DMS 273 treated with DMSO at 0.1 percent for 48 hours (cell line): ENCODE data around the gene LAS1L.
"Not testable (repeated sequence)": the region's sequence is repeated elsewhere in the genome, so short reads cannot be mapped to it uniquely, and the experiment has no call there.

ENCODE experiments used
- DNase-seq: peaks from one replicate; lab custom pipeline; 2025; lab: John Stamatoyannopoulos, UW

LAS1L gene

DNA sequence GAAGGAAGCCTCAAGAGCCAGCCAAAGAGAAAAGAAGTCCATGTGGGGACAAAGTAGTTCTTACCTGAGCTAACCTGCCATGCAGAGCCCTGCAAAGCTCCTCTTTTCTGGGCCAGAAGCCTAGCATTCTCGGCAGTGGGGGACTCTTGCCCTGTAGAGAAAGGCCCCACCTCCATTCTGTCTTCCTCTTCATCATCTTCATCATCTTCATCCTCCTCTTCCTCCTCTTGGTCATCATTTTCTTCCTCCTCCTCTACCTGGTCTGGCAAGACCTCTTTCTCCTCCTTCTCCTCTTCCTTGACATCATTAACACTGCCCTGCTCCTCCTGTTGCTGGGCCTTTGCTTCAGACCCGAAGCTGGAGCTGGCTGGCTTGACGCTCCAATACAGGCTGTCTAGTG, 16.7 kb downstream of the LAS1L start:
- DNase-seq = no peak

DNA sequence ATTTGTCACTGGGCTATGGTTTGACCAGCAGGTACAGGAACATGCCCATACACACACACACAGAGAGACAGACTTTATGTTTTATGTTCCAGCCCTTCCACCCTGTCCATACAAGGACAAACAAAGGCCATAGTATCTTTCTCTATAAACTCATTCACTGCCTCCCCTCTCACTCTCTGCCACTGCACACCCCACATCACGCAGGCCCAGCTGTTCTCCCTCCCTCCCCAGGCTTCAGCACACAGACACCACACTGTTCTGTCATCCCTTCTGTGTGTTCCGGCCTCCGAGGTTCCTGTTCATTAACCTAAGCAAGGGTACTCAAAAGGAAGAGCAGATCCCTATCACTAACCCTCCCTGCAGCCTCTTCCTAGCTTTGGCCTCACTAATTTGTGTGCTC, 17.8 kb downstream of the LAS1L start:
- no peak for DNase-seq

DNA sequence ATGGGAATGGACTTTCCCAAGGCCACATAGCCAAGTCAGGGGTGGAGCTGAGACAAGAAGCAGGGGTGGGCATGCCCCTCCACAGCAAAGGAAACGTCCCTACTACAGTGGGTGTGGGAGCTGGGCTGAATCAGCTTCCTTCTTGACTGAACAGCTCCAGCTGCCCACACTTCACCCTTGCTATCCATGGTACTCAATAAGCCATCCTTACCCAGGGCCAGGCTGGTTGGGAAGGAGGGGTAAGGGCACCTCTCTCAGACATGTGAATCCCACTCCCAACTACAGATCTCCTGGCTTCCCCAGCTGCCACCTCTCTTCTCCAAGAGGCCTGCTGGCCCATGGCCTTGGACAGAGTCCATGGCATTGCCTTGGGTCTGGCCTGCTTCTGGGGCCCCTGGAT, 21.0 kb downstream of the LAS1L start:
- no peak for DNase-seq

DNA sequence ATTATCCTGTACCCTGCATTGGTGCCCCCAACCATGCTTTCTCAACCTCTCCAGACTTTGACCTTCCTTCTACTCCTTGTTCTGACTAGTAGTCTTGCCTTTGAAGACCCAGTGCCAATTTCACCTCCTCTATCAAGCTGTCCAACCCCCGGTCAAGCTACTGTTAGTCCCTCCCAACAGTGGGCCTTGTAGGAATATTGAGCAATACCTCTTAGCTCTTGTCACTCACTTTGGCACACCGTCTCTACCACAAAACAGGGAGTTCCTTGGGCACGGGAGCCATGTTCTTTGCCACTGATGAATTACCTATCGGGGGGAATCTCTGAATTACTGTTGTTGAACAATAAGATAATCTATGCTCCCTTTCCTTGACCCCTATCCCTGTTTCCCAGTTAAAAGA, 25.2 kb downstream of the LAS1L start:
- DNase-seq = no peak

DNA sequence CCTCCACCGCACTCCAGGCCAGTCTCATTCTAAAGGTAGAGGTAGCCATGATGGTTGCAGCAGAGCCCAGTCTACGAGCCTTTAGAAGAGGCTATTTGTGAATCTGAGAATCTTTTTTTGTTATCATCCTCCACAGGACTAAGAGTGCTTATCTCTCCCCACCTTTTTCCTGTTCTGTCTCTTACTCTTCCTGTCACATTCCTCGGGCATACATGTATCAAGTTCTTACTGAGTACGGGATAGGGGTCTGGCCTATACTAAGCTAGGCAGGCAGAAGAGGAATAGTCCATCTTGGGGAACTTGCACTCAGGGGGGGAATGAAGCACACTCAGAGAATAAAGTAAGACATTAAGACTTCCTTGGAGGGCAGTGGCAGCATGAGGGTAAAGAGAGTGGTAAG, 25.7 kb downstream of the LAS1L start:
- DNase-seq = no peak

DNA sequence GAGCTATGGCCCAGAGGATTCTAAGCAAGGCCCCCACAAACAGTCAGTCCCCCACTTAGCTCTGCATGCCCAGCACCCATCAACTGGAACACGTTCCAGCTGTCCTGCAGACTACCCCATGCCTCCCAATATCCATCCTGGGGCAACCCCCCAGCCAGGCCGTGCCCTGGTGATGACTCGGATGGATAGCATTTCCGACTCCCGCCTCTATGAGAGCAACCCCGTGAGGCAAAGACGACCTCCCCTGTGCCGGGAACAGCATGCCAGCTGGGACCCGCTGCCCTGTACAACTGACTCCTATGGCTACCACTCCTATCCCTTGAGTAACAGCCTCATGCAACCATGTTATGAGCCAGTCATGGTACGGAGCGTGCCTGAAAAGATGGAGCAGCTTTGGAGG, 32.0 kb downstream of the LAS1L start:
- DNase-seq = no peak

DNA sequence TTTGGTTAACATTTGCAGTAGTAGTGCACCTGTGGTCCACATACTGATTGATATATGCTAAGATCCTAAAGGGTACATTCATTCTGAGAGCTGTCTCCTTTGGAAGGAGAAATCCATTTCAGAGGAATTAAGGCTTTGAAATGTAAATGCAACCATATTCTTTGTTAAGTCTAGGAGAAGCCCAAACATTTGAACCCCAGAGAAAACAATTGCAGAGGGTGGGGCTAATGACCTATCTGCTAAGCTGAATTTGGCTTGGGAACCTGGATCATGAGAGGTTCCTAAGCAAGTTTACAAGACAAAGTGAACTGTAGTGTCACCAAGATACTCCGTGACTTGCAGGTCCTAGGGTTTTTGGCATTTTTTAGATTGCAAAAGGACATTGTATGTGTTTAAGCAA, 41.2 kb downstream of the LAS1L start:
- DNase-seq = no peak

DNA sequence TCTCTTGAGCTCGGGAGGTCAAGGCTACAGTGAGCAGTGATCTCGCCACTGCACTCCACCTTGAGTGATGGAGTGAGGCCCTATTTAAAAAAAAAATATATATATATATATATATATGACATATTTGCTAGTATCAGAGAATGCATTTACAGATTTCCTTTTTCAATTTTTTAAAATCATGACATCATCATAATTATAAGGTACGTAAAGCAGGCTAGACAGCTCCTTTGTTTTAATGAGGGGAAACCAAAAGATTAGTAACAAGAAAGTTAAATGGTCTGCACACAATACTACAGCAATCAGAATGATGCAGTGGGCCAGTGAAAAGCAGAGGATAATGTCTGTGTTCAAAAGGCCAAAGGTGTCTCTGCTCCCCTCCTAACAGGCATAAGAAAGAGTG, 43.0 kb downstream of the LAS1L start:
- no peak for DNase-seq

DNA sequence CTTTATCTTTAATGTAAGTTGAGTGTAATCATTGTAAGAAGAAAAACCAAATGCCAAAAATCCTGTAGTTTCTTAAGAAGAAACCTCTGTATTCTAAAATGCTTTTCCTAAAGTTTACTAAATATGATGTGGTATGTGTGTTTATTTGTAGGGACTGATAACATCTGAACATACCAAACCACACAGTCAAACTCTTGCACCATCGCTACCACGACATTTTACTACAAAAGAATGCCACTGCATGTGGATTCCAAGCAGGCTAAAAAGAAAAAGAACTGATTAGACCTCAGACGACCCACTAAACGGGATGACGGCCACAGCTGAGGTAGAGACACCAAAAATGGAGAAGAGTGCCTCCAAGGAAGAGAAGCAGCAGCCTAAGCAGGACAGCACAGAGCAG, 46.1 kb downstream of the LAS1L start:
- no peak for DNase-seq

DNA sequence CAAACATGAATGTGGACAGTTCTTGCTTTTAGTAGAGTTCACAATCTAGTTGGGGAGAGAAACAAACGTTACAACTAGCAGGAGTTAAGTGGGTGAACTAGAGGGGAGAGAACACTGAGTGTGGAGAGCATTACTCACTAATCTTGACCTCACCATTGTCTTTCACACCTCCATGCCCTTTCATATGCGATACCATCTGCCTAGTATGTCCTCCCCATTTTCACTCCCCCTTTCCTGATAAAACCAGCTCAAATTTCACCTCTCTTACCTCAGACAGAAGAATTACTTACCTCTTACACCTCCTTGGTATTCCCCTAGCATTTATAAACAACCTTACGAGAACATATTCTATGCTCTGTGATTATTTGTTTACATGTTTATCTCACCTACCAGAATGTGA, 53.6 kb downstream of the LAS1L start:
- DNase-seq = no peak

DNA sequence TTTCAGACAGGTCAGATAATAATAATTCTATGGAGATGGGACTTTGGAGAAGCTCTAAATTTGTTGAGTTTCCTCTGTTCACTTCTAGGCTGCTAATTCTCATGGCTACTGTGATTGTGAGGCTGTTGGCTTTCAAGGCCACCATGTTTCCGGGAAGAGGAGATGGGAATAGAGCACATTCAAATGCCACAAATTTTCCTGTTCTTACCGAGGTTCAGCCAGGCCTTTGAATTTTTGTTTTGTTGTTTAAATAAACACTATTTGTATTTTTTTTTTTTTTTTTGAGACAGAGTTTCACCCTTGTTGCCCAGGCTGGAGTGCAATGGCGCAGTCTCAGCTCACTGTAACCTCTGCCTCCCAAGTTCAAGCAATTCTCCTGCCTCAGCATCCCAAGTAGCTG, 55.5 kb downstream of the LAS1L start:
- not testable (repeated sequence) for DNase-seq

DNA sequence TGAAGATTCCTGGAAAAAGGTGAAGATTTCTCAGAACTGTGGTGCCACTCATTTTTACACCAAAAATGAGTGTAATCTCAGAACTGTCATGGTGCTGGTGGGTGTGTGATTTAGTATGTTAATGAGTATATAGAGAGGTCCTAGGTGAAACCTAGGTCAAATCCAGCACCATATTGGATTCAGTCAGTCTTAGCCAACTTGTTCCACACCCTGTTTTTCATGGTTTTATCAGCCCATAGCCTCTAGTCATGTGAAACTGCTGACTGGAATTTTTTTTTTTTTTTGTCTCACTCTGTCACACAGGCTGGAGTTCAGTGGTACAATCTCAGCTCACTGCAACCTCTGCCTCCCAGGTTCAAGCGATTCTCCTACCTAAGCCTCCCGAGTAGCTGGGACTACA, 58.0 kb downstream of the LAS1L start:
- DNase-seq = no peak

DNA sequence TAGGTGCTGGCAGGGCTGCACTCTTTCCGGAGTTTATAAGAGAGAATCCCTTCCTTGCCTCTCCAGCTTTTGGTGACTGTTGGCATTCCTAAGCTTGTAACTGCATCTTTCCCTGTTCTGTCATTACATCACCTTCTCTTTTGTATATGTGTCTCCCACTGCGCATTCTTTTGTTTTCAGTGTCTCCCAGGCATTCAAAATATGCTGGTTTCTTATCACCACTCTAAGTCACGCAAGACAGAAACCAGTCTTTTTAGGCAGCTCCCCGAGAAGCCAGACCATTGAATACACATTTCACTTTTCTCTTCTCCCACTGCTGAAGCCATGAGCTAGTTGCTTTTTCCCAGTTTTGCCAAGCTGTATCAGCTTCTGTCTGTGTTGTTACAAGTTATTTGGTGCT, 71.0 kb downstream of the LAS1L start:
- no peak for DNase-seq
